Measurements from ENCODE around the gene PZP.
"Not testable (repeated sequence)": the region's sequence is repeated elsewhere in the genome, so short reads cannot be mapped to it uniquely, and the experiment has no call there.

Gene PZP

GRCh38 chr12:9208229-9208628 lies at the start of gene PZP:
Gene PZP, minus strand, starts transcription at chr12:9208395. Its CDS starts 54 bp downstream, at chr12:9208341.
- no peak within 1 kb of the TSS for H3K4me3 ChIP-seq (ENCODE audit: low read length)
- no peak for TF ChIP-seq ZNF274 (IDR thresholded peaks at IDR 0.05; ENCODE audit: low read depth, low read length)

GRCh38 chr12:9256758-9257405 lies 48.7 kb upstream of the PZP start:
- no peak for TF ChIP-seq ZNF274 (IDR thresholded peaks at IDR 0.05; ENCODE audit: low read depth, low read length)
- no peak overlapping the region for H3K4me3 ChIP-seq (ENCODE audit: low read length)

DNA sequence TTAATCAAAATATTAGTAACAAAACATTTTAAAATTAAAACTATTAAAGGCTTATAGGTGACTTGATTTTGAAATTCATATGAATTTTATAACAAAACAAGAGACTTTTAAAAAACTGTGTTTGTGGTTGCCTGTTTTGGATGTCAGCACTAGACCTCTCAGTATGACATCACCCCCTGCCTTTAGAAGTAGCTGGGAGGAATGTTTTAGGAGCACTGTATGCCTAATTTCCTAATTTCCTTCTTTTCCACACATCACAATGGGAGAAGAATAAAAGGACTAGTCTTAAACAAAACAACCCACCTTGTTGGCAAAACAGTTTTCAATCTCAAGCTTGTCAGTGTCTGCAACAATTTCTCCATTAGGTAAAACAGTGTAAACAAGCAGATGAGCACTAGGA lies 48.1 kb upstream of the PZP start:
- H3K4me3 ChIP-seq (ENCODE audit: low read length), result no peak overlapping the region
- no peak for TF ChIP-seq ZNF274 (IDR thresholded peaks at IDR 0.05; ENCODE audit: low read depth, low read length)

- H3K4me3 ChIP-seq (ENCODE audit: low read length), result no peak overlapping the region
- TF ChIP-seq ZNF274 (IDR thresholded peaks at IDR 0.05; ENCODE audit: low read depth, low read length), result no peak
These were observed 47.6 kb upstream of the PZP start for GRCh38 chr12:9255837-9256236.

DNA sequence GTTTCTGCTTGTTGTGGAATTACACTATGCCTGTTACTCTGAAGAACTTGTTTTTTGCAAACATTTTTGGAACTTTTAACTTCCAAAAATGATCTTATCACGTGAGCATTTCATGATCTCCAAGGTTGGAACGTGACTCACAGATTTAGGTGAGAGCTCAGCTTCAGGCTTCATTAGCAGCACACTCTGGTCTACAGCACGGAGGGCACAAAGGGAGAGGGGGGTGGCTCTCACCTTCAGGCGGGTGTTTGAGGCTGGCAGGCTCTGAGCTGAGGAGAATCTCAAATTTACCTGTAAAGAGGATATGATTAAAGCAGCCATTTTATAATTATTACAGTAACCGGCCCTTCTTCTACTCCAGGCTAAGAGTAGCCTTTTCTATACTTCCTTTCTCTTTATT lies 45.3 kb upstream of the PZP start:
- no peak for TF ChIP-seq ZNF274 (IDR thresholded peaks at IDR 0.05; ENCODE audit: low read depth, low read length)
- no peak overlapping the region for H3K4me3 ChIP-seq (ENCODE audit: low read length)

DNA sequence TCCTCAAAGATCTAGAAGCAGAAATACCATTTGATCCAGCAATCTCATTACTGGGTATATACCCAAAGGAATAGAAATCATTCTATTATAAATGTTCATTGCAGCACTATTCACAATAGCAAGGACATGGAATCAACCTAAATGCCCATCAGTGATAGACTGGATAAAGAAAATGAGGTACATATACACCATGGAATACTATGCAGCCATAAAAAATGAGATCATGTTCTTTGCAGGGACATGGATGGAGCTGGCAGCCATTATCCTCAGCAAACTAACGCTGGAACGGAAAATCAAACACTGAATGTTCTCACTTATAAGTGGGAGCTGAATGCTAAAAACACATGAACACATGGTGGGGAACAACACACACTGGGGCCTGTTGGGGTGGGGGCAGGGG lies 44.6 kb upstream of the PZP start:
- not testable (repeated sequence) for H3K4me3 ChIP-seq (ENCODE audit: low read length)

GRCh38 chr12:9252256-9252655 lies 44.1 kb upstream of the PZP start:
- no peak overlapping the region for H3K4me3 ChIP-seq (ENCODE audit: low read length)
- TF ChIP-seq ZNF274 (IDR thresholded peaks at IDR 0.05; ENCODE audit: low read depth, low read length), result no peak

DNA sequence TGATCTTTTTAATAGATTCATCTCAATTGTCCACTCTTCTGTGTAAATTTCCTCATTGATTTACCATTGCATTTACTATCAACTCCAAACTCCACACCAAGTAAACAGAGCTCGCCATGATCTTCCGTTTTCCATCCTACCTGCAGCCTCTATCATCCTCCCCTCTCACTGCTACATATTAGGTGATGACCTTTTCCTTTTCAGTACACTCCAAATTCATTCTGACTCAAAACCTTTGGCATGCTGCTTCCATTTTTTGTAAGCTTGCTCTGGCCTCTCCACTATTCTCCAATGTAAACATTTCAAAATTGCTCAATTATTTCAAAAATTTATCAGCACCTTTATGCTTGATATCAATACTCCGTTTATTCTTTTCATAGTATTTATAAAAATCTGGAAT lies 40.2 kb upstream of the PZP start:
- TF ChIP-seq ZNF274 (IDR thresholded peaks at IDR 0.05; ENCODE audit: low read depth, low read length), result no peak
- H3K4me3 ChIP-seq (ENCODE audit: low read length), result no peak overlapping the region

- TF ChIP-seq ZNF274 (IDR thresholded peaks at IDR 0.05; ENCODE audit: low read depth, low read length), result no peak
- H3K4me3 ChIP-seq (ENCODE audit: low read length), result no peak overlapping the region
These were observed 36.7 kb upstream of the PZP start for GRCh38 chr12:9244894-9245293.

DNA sequence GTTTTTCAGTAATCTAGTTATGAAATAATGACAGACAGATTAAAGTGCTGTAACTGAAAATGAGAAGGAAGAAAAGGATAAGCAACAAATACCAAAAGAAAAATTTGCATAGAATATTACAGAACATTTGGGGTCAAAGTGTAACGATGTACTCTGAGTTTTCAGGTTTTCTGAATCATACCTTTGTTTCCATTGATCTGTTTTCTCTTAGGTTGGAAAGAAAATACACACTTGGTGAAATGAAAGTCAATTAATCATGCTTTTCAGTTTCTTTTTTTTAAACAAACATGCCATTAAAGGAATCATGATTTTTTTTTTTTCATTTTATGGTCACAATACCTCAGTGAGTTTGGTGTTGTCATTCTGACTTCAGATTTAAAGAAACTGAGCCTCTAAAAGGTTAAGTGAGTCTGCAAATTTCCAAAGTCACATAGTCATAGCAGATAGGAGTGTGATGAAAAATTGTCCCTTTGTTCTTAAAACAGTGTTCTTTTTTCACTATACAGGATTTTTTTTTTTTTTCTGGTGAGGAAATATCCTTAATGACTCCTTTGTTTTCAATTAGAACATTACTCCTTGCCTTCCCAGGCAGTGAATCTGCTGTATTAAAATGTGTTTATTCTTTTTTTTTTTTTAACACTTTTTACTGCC lies 35.9 kb upstream of the PZP start:
- no peak overlapping the region for H3K4me3 ChIP-seq (ENCODE audit: low read length)
- no peak for TF ChIP-seq ZNF274 (IDR thresholded peaks at IDR 0.05; ENCODE audit: low read depth, low read length)

DNA sequence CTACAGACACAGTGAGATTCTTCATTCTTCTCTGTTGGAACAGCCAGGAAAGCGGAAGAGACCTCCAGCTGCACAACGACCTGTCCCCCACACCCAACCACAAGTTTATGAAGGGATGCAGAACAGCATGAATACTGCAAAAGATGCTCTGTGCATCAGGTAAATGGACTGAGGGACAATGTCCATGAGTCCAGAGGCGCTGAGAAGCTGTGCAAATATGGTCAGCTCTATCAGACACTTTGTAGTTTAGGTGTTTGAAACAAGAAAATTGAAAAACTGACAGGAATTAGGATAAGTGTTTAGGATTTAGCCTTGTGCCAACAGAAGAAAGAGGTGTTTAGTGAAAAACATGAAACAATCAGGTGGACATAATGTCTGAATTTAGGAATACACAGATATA lies 33.1 kb upstream of the PZP start:
- TF ChIP-seq ZNF274 (IDR thresholded peaks at IDR 0.05; ENCODE audit: low read depth, low read length), result no peak

DNA sequence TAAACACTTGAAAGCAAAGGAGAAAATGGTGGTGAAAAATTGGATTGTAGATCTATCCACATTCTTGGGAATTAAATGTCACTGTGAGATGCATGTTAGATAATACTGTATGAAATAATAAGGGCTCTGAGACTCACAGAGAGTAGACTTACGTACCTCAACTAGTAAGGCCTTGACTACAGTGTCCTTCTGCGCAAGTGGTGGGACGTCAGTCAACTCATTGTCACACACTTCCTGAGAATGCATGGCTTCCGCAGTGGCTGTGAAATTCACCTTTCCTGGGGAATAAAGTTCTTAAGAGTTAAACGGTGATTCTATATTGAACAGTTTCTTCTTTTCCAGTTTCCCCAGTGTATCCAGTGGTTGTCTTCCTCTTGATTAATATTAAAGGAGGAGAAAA lies 32.6 kb upstream of the PZP start:
- H3K4me3 ChIP-seq (ENCODE audit: low read length), result no peak overlapping the region
- TF ChIP-seq ZNF274 (IDR thresholded peaks at IDR 0.05; ENCODE audit: low read depth, low read length), result no peak

More for the DNA sequence above, 33.1 kb upstream of the PZP start:
- H3K4me3 ChIP-seq (ENCODE audit: low read length), result no peak overlapping the region

DNA sequence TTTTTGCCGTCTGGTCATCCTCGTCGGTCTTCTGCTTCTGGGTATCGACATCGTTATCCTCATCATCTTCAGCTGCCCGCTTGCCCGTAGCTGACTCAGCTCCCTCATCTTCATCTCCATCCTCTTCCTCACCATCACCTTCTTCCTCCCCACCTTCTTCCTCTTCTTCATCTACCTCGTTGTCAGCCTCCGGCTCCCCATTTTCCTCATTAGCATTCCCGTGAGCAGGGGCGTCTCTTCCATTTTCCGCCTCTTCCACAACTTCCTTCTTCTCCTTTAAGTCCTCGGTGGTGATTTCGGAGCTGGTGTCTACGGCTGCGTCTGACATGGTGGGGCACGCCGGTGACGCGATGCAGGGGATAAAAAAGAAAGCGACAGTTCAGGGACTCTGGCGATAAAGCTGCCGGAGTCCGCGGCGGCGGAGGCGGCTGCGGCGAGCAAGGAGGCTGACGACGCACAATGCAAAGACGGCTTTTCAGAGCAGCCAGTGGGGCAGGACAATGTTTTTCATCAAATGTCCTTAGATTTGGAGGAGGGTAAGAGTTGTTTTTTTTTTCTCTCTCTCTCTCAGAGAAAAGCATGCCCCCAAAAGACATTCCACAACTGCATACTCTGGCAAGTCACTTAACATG lies 31.9 kb upstream of the PZP start:
- peak overlapping the region; percentile 56; the same call in 1 of the 2 replicates for H3K4me3 ChIP-seq (ENCODE audit: low read length)

DNA sequence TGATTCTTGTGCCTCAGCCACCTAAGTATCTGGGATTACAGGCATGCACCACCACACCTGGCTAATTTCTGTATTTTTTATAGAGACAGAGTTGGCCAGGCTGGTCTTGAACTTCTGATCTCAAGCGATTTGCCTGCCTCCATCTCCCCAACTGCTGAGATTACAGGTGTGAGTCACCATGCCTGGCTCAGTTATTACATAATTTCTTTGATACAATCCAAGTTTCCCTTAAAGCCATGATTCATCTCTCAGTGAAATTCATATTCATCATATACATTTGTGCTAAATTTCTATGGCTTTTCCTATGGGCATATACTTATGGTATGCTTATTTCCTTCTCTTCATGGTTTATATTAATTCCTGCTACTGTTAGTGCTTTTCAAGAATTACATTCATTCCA lies 29.1 kb upstream of the PZP start:
- no peak overlapping the region for H3K4me3 ChIP-seq (ENCODE audit: low read length)
- TF ChIP-seq ZNF274 (IDR thresholded peaks at IDR 0.05; ENCODE audit: low read depth, low read length), result no peak

DNA sequence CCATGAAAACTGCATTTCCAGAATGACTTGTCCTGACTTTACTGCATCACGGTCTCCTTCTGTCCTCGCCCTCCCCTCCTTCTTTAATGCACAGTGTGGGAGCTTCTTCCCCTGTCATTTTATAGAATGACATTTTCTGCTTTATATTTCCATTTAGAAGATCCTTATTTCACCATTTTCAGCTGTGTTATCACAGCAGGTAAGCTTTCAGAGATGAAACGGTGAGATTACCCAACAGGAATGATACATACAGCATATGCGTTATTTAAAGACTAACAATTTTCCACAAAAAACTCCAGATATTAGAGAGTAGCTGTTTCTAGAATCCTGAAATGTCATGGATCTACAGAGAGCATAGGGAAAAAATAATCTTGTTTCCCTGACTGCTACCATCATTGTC lies 27.3 kb upstream of the PZP start:
- no peak overlapping the region for H3K4me3 ChIP-seq (ENCODE audit: low read length)
- TF ChIP-seq ZNF274 (IDR thresholded peaks at IDR 0.05; ENCODE audit: low read depth, low read length), result no peak
